HCT116 (cell line): ENCODE measurements around the gene MAX.

Experiments used
- CBX3 ChIP-seq: IDR thresholded peaks from 2 replicates; pipeline ENCODE4 v1.6.1; 2012; ENCODE audit warnings: low read depth
- CEBPB ChIP-seq: IDR thresholded peaks from 2 replicates; pipeline ENCODE4 v1.6.1; 2012; ENCODE audit warnings: low read depth
- EZH2 ChIP-seq: fragments of 200-600 bp; sonication (generic); IDR thresholded peaks from 2 replicates; pipeline ENCODE4 v1.6.1; 2017; ENCODE audit warnings: antibody characterized with exemption, mixed run types
- JUND ChIP-seq: IDR thresholded peaks from 2 replicates; pipeline ENCODE4 v1.6.1; 2012
- POLR2A ChIP-seq: IDR thresholded peaks from 2 replicates; pipeline ENCODE4 v1.7.0; 2011; ENCODE audit warnings: borderline replicate concordance; ENCODE audit not compliant: insufficient read depth, insufficient read length; ENCODE audit errors: extremely low read depth
- POLR2AphosphoS5 ChIP-seq: IDR thresholded peaks from 2 replicates; pipeline ENCODE4 v1.6.1; 2011; ENCODE audit warnings: mild to moderate bottlenecking, low read depth, low read length, moderate library complexity
- ZFX ChIP-seq: fragments of 450-650 bp; IDR thresholded peaks from 2 replicates; pipeline ENCODE4 v1.6.1; 2017
- TF ChIP-seq, protein P1 (sequence below), 3 experiments: fragments of 200-600 bp in 1 of 3; sonication (generic) in 1 of 3; IDR thresholded peaks in 2 of 3; conservative IDR thresholded peaks in 1 of 3; 2 replicates each; pipeline ENCODE4 v1.5.1; 2012 to 2017; ENCODE audit warnings: low read depth in 2 of 3, low read length in 2 of 3, antibody characterized with exemption in 1 of 3, borderline replicate concordance in 1 of 3, control low read depth in 1 of 3, mild to moderate bottlenecking in 1 of 3, mixed read lengths in 1 of 3, mixed run types in 1 of 3, moderate library complexity in 1 of 3; ENCODE audit not compliant: insufficient read depth in 1 of 3

GRCh38 chr14:65040666-65041433, 61.5 kb downstream of the MAX start:
- TF ChIP-seq, protein P1, sequence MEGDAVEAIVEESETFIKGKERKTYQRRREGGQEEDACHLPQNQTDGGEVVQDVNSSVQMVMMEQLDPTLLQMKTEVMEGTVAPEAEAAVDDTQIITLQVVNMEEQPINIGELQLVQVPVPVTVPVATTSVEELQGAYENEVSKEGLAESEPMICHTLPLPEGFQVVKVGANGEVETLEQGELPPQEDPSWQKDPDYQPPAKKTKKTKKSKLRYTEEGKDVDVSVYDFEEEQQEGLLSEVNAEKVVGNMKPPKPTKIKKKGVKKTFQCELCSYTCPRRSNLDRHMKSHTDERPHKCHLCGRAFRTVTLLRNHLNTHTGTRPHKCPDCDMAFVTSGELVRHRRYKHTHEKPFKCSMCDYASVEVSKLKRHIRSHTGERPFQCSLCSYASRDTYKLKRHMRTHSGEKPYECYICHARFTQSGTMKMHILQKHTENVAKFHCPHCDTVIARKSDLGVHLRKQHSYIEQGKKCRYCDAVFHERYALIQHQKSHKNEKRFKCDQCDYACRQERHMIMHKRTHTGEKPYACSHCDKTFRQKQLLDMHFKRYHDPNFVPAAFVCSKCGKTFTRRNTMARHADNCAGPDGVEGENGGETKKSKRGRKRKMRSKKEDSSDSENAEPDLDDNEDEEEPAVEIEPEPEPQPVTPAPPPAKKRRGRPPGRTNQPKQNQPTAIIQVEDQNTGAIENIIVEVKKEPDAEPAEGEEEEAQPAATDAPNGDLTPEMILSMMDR (IDR thresholded peaks at IDR 0.05 in 2 of 3, conservative IDR thresholded peaks at IDR 0.05 in 1 of 3; ENCODE audit: borderline replicate concordance in 1 of 3, insufficient read depth in 1 of 3, low read depth in 2 of 3, low read length in 2 of 3): no peak
- TF ChIP-seq CBX3 (no peak), POLR2A (no peak), JUND (no peak), POLR2AphosphoS5 (no peak), CEBPB (no peak), ZFX (no peak), EZH2 (no peak)
